ENCODE measurements around the gene ZNF566. TPM values are rescaled to one million over a fixed set of nuclear protein-coding genes. Genes with fewer than 3 reads are reported as not detected.

Gene ZNF566
- polyA plus RNA-seq, 1 of the 3 experiments (the other 2 are of a cell fraction) = 1.7 TPM

GRCh38 chr19:36514012-36514612 is 24.8 kb upstream of the ZNF566 start:
- POLR2A ChIA-PET = no interaction called here
- no peak overlapping the region; a peak in 1 of 4 replicates for H3K4me3 ChIP-seq (ENCODE audit: low read depth in 2 of 2, low read length in 1 of 2)
- peaks cover 43 to 79% of the 10 kb centered on the region in 2 experiments for H3K36me3 ChIP-seq (replicated peaks in 1 of 2; ENCODE audit: control insufficient read depth in 1 of 2, insufficient read depth in 2 of 2, low read length in 1 of 2)
- H3K27ac ChIP-seq (ENCODE audit: low read depth in 2 of 2, low read length in 1 of 2) = no peak overlapping the region
- WGBS (ENCODE audit: low lambda C conversion rate) = 90% methylated on average over 2 of the region's 2 CpGs
- peaks cover 9% of the 10 kb centered on the region for H3F3A ChIP-seq (replicated peaks; ENCODE audit: insufficient read depth)
- no peak for DNase-seq
- no peak overlapping the region for H3K9ac ChIP-seq
- no peak overlapping the region for H3K4me2 ChIP-seq
- no peaks in the 10 kb centered on the region for H3K27me3 ChIP-seq (ENCODE audit: insufficient read depth)
- peaks cover 61% of the 10 kb centered on the region for H3K9me3 ChIP-seq
- peaks cover 23% of the 10 kb centered on the region for H3K79me2 ChIP-seq (ENCODE audit: insufficient read depth)
- no peaks in the 10 kb centered on the region for H3K9me2 ChIP-seq
- no peaks in the 10 kb centered on the region for H3K4me1 ChIP-seq (ENCODE audit: control insufficient read depth in 1 of 2, insufficient read depth in 2 of 2, low read depth in 1 of 2, low read length in 1 of 2)
- no peak overlapping the region for H2AFZ ChIP-seq (ENCODE audit: low read depth)
- no peak for TF ChIP-seq FOXM1 (IDR thresholded peaks at IDR 0.05; ENCODE audit: low read depth)
- TF ChIP-seq REST (IDR thresholded peaks at IDR 0.05; ENCODE audit: low read depth, low read length) = no peak
- TF ChIP-seq RXRA (IDR thresholded peaks at IDR 0.05; ENCODE audit: borderline replicate concordance, low read depth) = no peak
- no peak for TF ChIP-seq NRF1 (IDR thresholded peaks at IDR 0.05; ENCODE audit: low read depth, low read length)
- no peak for TF ChIP-seq TEAD4 (IDR thresholded peaks at IDR 0.05; ENCODE audit: borderline replicate concordance, insufficient read depth)
- no peak for TF ChIP-seq TAF1 (IDR thresholded peaks at IDR 0.05; ENCODE audit: borderline replicate concordance, low read depth, low read length)
- TF ChIP-seq ELF1 (IDR thresholded peaks at IDR 0.05) = no peak
- TF ChIP-seq GABPA (IDR thresholded peaks at IDR 0.05; ENCODE audit: low read depth) = no peak
- TF ChIP-seq USF2 (IDR thresholded peaks at IDR 0.05; ENCODE audit: borderline replicate concordance, low read depth, low read length) = no peak
- CTCF ChIA-PET = no interaction called here
- no peaks in the 10 kb centered on the region for H4K20me1 ChIP-seq (ENCODE audit: insufficient read depth)

DNA sequence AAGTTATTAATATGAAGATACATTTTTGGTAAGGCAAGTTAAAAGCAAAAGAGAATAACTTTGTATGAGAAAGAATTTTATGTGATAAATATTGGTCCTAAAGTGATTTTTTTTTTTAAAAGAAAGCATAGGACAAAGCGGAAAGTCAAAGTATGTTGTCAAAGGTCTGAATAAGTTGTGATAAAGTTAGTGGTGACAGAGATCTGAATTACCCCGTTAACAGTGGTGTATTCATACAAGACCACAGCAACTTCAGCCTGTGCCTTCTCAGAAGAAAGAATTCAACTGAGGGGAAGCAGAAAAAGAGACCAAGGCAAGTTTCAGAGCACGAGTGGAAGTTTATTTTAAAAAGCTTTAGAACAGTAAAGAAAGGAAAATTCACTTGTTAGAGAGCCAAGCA is 19.0 kb upstream of the ZNF566 start:
- CTCF ChIA-PET = no interaction called here
- H4K20me1 ChIP-seq (ENCODE audit: insufficient read depth) = no peaks in the 10 kb centered on the region
- TF ChIP-seq SMC3 (IDR thresholded peaks at IDR 0.05; ENCODE audit: low read depth, low read length) (no peak), SIN3A (IDR thresholded peaks at IDR 0.05; ENCODE audit: borderline replicate concordance, low read depth, low read length) (no peak), CHD2 (IDR thresholded peaks at IDR 0.05; ENCODE audit: low read length, partially characterized antibody) (no peak), RXRA (IDR thresholded peaks at IDR 0.05; ENCODE audit: borderline replicate concordance, low read depth) (no peak), EP300 (IDR thresholded peaks at IDR 0.05; ENCODE audit: borderline replicate concordance in 1 of 2, low read depth in 1 of 2, low read length in 1 of 2) (no peak), MAX (IDR thresholded peaks at IDR 0.05; ENCODE audit: low read depth) (no peak), EZH2phosphoT487 (IDR thresholded peaks at IDR 0.05; ENCODE audit: borderline replicate concordance, low read depth) (no peak), TEAD4 (IDR thresholded peaks at IDR 0.05; ENCODE audit: borderline replicate concordance, insufficient read depth) (no peak), ZBTB33 (IDR thresholded peaks at IDR 0.05; ENCODE audit: borderline replicate concordance, low read depth) (no peak)
- TF ChIP-seq, protein P1, sequence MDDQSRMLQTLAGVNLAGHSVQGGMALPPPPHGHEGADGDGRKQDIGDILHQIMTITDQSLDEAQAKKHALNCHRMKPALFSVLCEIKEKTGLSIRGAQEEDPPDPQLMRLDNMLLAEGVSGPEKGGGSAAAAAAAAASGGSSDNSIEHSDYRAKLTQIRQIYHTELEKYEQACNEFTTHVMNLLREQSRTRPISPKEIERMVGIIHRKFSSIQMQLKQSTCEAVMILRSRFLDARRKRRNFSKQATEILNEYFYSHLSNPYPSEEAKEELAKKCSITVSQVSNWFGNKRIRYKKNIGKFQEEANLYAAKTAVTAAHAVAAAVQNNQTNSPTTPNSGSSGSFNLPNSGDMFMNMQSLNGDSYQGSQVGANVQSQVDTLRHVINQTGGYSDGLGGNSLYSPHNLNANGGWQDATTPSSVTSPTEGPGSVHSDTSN (IDR thresholded peaks at IDR 0.05) = no peak
- TF ChIP-seq, protein P2, sequence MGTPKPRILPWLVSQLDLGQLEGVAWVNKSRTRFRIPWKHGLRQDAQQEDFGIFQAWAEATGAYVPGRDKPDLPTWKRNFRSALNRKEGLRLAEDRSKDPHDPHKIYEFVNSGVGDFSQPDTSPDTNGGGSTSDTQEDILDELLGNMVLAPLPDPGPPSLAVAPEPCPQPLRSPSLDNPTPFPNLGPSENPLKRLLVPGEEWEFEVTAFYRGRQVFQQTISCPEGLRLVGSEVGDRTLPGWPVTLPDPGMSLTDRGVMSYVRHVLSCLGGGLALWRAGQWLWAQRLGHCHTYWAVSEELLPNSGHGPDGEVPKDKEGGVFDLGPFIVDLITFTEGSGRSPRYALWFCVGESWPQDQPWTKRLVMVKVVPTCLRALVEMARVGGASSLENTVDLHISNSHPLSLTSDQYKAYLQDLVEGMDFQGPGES (IDR thresholded peaks at IDR 0.05; ENCODE audit: low read depth, low read length) = no peak

More for the DNA sequence above, 19.0 kb upstream of the ZNF566 start:
- H3K4me3 ChIP-seq (ENCODE audit: low read depth in 2 of 2, low read length in 1 of 2) = no peak overlapping the region
- no peak for DNase-seq
- POLR2A ChIA-PET = no interaction called here
- WGBS (ENCODE audit: low lambda C conversion rate) = 86% methylated on average over 3 of the region's 3 CpGs
- H3K79me2 ChIP-seq (ENCODE audit: insufficient read depth) = no peaks in the 10 kb centered on the region
- H3K4me1 ChIP-seq (ENCODE audit: control insufficient read depth in 1 of 2, insufficient read depth in 2 of 2, low read depth in 1 of 2, low read length in 1 of 2) = no peaks in the 10 kb centered on the region
- H3F3A ChIP-seq (replicated peaks; ENCODE audit: insufficient read depth) = peaks cover 9% of the 10 kb centered on the region
- no peaks in the 10 kb centered on the region for H3K27me3 ChIP-seq (ENCODE audit: insufficient read depth)
- no peak overlapping the region for H2AFZ ChIP-seq (ENCODE audit: low read depth)
- no peaks in the 10 kb centered on the region for H3K9me2 ChIP-seq
- H3K9ac ChIP-seq = no peak overlapping the region
- H3K4me2 ChIP-seq = no peak overlapping the region
- H3K27ac ChIP-seq (ENCODE audit: low read depth in 2 of 2, low read length in 1 of 2) = no peak overlapping the region
- H3K36me3 ChIP-seq (replicated peaks in 1 of 2; ENCODE audit: control insufficient read depth in 1 of 2, insufficient read depth in 2 of 2, low read length in 1 of 2) = peaks cover under 1 to 21% of the 10 kb centered on the region in 2 experiments
- H3K9me3 ChIP-seq = peaks cover 27% of the 10 kb centered on the region
